GM18517 (cell line): ENCODE data around the gene STARD9.

Experiments used
- ATAC-seq: cut with Tn5 transposase; IDR thresholded peaks from one replicate; pipeline ENCODE4 v1.9.1; 2021; ENCODE audit warnings: mild to moderate bottlenecking, moderate library complexity; ENCODE audit not compliant: unreplicated experiment

Gene STARD9

GRCh38 chr15:42692536-42692935 lies 117.1 kb downstream of the STARD9 start:
- ATAC-seq, result no peak

DNA sequence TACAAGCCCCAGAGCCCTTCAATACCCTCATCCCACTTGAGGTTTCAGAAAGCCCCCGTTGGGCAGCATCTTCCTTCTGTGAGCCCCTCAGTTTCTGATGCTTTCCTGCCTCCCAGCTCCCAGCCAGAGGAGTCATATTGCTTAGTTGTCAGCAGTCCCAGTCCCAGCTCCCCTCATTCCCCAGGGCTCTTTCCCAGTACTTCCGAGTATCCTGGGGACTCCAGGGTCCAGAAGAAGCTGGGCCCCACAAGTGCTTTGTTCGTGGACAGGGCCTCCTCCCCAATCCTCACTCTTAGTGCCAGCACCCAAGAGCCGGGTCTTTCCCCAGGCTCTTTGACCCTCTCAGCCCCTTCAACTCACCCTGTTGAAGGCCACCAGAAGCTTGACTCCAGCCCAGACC lies 117.6 kb downstream of the STARD9 start:
- ATAC-seq, result no peak

GRCh38 chr15:42693496-42693895 lies 118.1 kb downstream of the STARD9 start:
- no peak for ATAC-seq

DNA sequence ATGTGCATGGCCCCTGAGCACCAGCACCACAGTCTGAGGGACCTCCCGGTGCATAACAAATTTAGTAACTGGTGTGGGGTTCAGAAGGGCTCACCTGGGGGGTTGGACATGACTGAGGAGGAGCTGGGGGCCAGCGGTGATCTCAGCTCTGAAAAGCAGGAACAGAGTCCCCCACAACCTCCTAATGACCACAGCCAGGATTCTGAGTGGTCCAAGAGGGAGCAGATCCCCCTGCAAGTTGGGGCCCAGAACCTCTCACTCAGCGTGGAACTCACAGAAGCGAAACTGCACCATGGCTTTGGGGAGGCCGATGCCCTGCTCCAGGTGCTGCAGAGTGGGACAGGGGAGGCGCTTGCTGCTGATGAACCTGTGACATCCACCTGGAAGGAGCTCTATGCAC lies 118.5 kb downstream of the STARD9 start:
- no peak for ATAC-seq

GRCh38 chr15:42694398-42694797 lies 119.0 kb downstream of the STARD9 start:
- no peak for ATAC-seq

DNA sequence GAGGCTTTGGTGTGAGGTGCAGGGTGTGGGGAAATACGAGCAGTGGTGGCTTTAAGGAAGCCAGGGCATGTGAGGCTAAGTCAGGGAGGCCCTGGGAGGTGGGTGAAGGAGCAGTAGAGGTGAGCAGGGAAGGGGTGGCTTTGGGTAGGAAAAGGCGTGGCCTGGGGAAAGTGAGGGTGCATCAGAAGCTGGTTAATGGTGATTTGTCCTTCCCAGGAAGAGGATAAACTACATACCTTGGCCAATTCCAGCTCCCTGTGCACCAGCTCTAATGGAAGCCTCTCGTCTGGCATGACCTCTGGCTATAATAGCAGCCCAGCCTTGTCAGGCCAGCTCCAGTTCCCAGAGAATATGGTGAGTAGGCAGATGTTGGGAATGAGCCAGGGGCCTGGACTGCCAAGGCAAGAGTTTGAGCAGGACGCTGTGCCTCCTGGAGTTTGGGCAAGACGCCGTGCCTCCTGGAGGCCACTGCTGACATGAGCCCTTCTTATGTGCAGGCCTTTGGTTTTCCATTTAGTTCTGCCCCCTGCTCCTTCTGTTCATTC lies 120.2 kb downstream of the STARD9 start:
- no peak for ATAC-seq

DNA sequence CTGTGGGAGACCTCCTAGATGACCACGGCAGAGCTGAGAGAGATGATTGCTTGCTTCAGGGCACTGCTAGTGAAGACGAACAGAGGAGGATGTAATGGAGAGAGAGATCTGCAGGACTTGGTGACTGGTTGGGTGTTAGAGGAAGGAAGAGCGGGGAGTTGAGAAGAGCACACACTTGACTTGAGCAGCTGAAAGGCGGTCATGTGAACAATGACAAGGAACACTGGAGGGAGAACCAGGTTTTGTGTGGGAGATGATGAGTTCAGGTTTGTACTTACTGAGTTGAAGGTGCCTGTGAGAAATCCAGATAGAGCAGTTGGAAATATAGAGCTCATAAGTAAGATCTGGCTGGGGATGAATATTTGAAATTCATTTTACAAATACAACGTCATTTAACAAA lies 121.2 kb downstream of the STARD9 start:
- ATAC-seq, result no peak

DNA sequence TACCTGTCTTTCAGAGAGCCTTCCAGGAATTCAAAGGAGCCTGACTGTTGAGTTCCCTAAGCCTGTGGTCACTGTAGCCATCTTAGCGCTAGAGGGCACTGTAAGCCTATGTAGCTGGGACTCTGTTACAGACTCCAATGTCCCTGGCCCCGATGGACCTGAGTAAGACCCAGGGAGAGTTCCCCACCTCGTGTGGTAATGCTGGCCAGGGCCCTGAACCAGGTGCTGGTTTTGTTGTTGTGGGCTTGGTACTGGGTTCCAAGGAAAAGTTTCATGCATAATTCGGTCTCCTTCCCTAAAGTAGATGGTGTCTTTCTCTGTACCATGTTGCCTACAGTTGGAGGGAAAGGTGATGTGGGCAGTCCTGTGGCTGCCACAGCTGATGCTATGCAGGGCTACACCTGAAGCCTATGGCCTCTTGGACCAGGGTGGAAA lies 129.1 kb downstream of the STARD9 start:
- ATAC-seq, result no peak

GRCh38 chr15:42705336-42705735 lies 129.9 kb downstream of the STARD9 start:
- no peak for ATAC-seq

GRCh38 chr15:42707068-42707467 lies 131.7 kb downstream of the STARD9 start:
- ATAC-seq, result no peak

GRCh38 chr15:42707873-42708544 lies 132.6 kb downstream of the STARD9 start:
- ATAC-seq, result no peak

DNA sequence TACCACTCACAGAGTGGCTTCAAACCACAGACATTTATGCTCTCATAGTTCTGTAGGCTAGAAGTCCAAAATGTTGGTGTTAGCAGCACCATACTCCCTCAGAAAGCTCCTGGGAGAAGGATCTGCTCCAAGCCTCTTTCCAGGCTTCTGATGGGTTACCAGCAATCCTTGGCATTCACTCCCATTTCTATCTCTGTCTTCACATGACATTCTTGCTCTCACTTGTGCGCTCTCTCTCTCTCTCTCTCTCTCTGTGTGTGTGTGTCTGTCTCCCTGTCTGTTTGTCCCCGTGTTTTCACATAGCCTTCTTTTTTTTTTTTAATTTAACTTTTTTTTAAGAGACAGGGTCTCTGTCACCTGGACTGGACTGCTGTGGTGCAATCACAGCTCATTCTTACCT lies 135.3 kb downstream of the STARD9 start:
- ATAC-seq, result no peak

- ATAC-seq, result no peak
Measured at GRCh38 chr15:42711746-42712145, 136.3 kb downstream of the STARD9 start.

DNA sequence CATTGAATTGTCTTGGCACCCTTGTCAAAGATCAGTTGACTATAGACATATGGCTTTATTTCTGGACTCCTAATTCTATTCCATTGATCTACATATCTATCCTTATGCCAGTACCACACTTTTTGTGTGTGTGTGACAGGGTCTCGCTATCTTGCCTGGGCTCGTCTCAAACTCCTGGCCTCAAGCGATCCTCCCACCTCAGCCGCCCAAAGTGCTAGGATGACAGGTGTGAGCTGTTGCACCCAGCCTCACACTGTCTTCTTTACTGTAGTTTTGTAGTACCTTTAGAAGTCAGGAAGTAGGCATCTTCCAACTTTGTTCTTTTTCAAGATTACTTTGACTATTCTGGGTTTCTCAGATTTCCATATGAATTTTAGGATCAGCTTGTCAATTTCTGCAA lies 137.2 kb downstream of the STARD9 start:
- ATAC-seq, result no peak

GRCh38 chr15:42716125-42716524 lies 140.7 kb downstream of the STARD9 start:
- no peak for ATAC-seq

GRCh38 chr15:42716626-42717025 lies 141.2 kb downstream of the STARD9 start:
- ATAC-seq, result no peak

DNA sequence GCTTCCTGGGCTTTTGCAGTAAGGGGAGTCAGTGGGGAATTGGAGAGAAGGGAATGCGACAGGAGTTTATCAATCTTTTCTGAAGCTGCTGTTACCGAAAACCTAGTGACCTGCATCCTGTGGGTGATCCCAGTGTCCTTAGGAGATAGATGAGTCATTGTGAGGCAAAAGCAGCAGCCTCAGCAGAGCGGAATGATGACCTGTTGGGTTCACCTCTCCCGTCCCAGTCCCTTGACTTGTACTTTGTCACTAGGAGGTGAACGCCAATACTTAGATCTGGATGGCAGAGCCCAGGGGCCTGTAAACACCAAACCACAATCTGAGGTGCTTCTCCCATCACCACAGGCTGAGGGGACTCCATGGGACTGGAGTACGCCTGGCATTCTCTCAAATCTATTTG lies 143.6 kb downstream of the STARD9 start:
- no peak for ATAC-seq

DNA sequence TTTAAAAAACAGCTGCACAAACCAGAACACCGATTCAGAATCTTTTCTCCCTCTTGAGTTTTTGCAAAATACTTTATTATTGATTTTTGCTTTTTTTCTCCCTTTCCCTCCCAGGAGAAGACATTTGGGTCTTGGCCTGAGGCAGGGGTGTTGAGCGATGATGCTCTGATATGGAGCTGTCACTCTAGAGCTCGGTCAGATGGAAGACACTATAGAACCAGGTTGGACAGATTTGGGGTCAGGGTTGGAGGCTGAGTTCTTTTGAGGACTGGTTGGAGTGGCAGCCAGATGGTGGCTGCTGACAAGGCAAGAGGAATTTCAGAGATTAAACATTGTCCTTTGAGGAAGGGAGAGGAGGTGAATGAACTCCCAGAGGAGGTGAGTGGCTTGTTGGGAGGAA lies 144.7 kb downstream of the STARD9 start:
- ATAC-seq, result no peak

- ATAC-seq, result no peak
Measured at GRCh38 chr15:42721016-42721415, 145.6 kb downstream of the STARD9 start.

GRCh38 chr15:42721916-42722315 lies 146.5 kb downstream of the STARD9 start:
- no peak for ATAC-seq

- no peak for ATAC-seq
Measured at GRCh38 chr15:42723068-42723467, 147.7 kb downstream of the STARD9 start.

DNA sequence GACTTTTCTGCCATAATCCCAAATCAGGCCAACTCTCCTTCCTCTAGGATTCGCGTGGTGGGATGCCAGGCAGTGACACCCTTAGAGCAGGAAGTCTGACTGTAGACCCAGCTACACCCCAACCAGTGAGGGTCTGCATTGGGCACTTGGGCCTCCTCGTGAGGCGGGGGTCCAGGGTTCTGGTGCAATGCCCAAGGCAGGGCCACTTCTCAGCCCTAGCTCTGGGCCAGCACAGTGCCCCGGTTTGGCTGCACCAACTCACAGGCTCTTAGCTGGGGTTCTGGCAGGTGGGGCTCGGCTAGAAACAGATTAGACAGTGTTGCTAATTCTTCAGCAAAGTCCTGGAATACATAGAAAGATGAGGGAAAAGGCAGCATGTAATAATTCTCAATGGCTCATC lies 148.9 kb downstream of the STARD9 start:
- ATAC-seq, result no peak

- no peak for ATAC-seq
Measured at GRCh38 chr15:42725331-42725903, 150.0 kb downstream of the STARD9 start.
